ENCODE data around the gene KIFBP. TPM values are rescaled to one million over a fixed set of nuclear protein-coding genes. Genes with fewer than 3 reads are reported as not detected.
"Not testable (repeated sequence)": the region's sequence is repeated elsewhere in the genome, so short reads cannot be mapped to it uniquely, and the experiment has no call there.

KIFBP gene
- total and polyA plus RNA-seq, 2 experiments from 2014 or later, result 33.8 to 40.5 TPM

- H2AFZ ChIP-seq, result no peak overlapping the region
- H3K79me2 ChIP-seq, result no peaks in the 10 kb centered on the region
- H3K9me3 ChIP-seq (ENCODE audit: low read depth), result no peaks in the 10 kb centered on the region
- no peaks in the 10 kb centered on the region for H3K9me2 ChIP-seq (replicated peaks; ENCODE audit: insufficient read depth)
- H3K36me3 ChIP-seq (replicated peaks; ENCODE audit: insufficient read depth, low read depth), result no peaks in the 10 kb centered on the region
- H3K4me1 ChIP-seq (ENCODE audit: insufficient read depth), result no peaks in the 10 kb centered on the region
- H3K4me2 ChIP-seq, result no peak overlapping the region
- H3K27me3 ChIP-seq, result no peaks in the 10 kb centered on the region
- no peak overlapping the region for H3K27ac ChIP-seq
- DNase-seq (ENCODE audit: low spot score), result no peak
- no peaks in the 10 kb centered on the region for H4K20me1 ChIP-seq (ENCODE audit: insufficient read depth, poor library complexity, severe bottlenecking)
- H3K4me3 ChIP-seq, result no peak overlapping the region
- TF ChIP-seq CTCF (IDR thresholded peaks at IDR 0.05; ENCODE audit: poor library complexity), result no peak
- TF ChIP-seq EZH2 (IDR thresholded peaks at IDR 0.05; ENCODE audit: borderline replicate concordance), result no peak
- no peak for TF ChIP-seq EZH2phosphoT487 (IDR thresholded peaks at IDR 0.05; ENCODE audit: low read depth, severe bottlenecking, unreplicated experiment)
- WGBS (ENCODE audit: low lambda C conversion rate, missing lambda C conversion rate), result 78% methylated on average over 4 of the region's 4 CpGs
These were observed 44.7 kb downstream of the KIFBP start for GRCh38 chr10:69033256-69033655.

- WGBS (ENCODE audit: low lambda C conversion rate, missing lambda C conversion rate), result 96% methylated on average over 1 of the region's 1 CpG
- Histone ChIP-seq H4K20me1 (ENCODE audit: insufficient read depth, poor library complexity, severe bottlenecking) (no peaks in the 10 kb centered on the region), H3K4me2 (no peak overlapping the region), H3K79me2 (no peaks in the 10 kb centered on the region), H3K36me3 (replicated peaks; ENCODE audit: insufficient read depth, low read depth) (no peaks in the 10 kb centered on the region), H3K4me3 (no peak overlapping the region), H2AFZ (no peak overlapping the region), H3K27me3 (no peaks in the 10 kb centered on the region), H3K9me3 (ENCODE audit: low read depth) (no peaks in the 10 kb centered on the region), H3K9me2 (replicated peaks; ENCODE audit: insufficient read depth) (no peaks in the 10 kb centered on the region), H3K4me1 (ENCODE audit: insufficient read depth) (no peaks in the 10 kb centered on the region), H3K27ac (no peak overlapping the region)
- TF ChIP-seq EZH2 (IDR thresholded peaks at IDR 0.05; ENCODE audit: borderline replicate concordance) (no peak), EZH2phosphoT487 (IDR thresholded peaks at IDR 0.05; ENCODE audit: low read depth, severe bottlenecking, unreplicated experiment) (no peak), CTCF (IDR thresholded peaks at IDR 0.05; ENCODE audit: poor library complexity) (no peak)
- no peak for DNase-seq (ENCODE audit: low spot score)
These were observed 48.9 kb downstream of the KIFBP start for GRCh38 chr10:69037489-69037888.

- H3K9me3 ChIP-seq (ENCODE audit: low read depth); H3K36me3 ChIP-seq (replicated peaks; ENCODE audit: insufficient read depth, low read depth); H3K79me2 ChIP-seq; H2AFZ ChIP-seq; H3K4me1 ChIP-seq (ENCODE audit: insufficient read depth); DNase-seq (ENCODE audit: low spot score); H3K27ac ChIP-seq; H3K27me3 ChIP-seq; H4K20me1 ChIP-seq (ENCODE audit: insufficient read depth, poor library complexity, severe bottlenecking); H3K4me2 ChIP-seq; H3K4me3 ChIP-seq; H3K9me2 ChIP-seq (replicated peaks; ENCODE audit: insufficient read depth): not testable (repeated sequence)
- WGBS (ENCODE audit: low lambda C conversion rate, missing lambda C conversion rate), result 74% methylated on average over 5 of the region's 5 CpGs
These were observed 52.3 kb downstream of the KIFBP start for GRCh38 chr10:69040904-69041303.

DNA sequence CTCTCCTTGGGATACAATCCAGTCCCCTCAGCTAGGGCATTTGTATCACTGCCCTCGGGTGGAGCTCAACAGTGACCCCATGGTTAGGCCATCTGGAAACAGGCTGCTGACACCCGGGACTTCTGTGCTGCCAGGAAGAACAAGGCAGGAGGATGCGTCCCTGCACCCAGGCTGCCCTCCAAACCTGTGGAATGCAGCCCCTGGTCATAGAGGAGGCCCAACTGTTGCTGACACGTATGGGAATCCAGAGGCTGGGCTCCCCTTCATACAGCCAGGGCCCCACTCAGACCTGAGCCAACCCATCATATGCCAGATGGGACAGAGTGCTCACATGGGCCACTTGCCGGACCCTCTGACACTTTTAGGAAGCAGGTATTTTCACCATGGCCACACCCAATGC lies 53.8 kb downstream of the KIFBP start:
- 64% methylated on average over 5 of the region's 5 CpGs for WGBS (ENCODE audit: low lambda C conversion rate, missing lambda C conversion rate)
- no peak overlapping the region for H3K27ac ChIP-seq

More for the DNA sequence above, 53.8 kb downstream of the KIFBP start:
- Histone ChIP-seq H2AFZ (no peak overlapping the region), H3K9me3 (ENCODE audit: low read depth) (no peaks in the 10 kb centered on the region), H3K4me1 (ENCODE audit: insufficient read depth) (no peaks in the 10 kb centered on the region), H3K4me3 (no peak overlapping the region), H3K27me3 (no peaks in the 10 kb centered on the region), H3K79me2 (no peaks in the 10 kb centered on the region), H3K36me3 (replicated peaks; ENCODE audit: insufficient read depth, low read depth) (no peaks in the 10 kb centered on the region), H3K4me2 (no peak overlapping the region), H3K9me2 (replicated peaks; ENCODE audit: insufficient read depth) (no peaks in the 10 kb centered on the region), H4K20me1 (ENCODE audit: insufficient read depth, poor library complexity, severe bottlenecking) (no peaks in the 10 kb centered on the region)
- TF ChIP-seq EZH2 (IDR thresholded peaks at IDR 0.05; ENCODE audit: borderline replicate concordance), result no peak
- DNase-seq (ENCODE audit: low spot score), result no peak
